Measurements from ENCODE around the gene CSNK1A1L. TPM values are rescaled to one million over a fixed set of nuclear protein-coding genes. Genes with fewer than 3 reads are reported as not detected.

CSNK1A1L gene
- polyA plus RNA-seq, 1 donor (not counting 4 experiments of a cell fraction or from before 2014, with no cell fraction given) = not detected

DNA sequence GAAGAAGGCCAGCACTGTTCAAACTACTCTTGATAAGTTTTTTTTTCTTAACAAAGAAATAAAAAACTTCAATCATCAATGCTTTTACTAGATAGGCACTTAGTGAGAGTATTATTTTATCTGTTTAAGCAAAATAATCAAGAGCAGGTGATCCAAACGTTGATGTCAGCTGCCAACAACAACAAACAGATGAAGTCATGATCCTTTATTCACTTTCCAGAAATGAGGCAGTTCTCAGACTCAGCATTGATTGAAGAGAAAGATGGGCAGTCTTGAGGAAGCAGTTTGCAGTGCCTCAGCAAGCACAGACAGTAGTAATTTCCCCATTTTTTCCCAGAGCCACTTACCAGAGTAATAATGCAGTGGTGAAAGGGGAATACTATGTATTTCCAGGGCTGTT is 38.4 kb upstream of the CSNK1A1L start:
- Histone ChIP-seq H3K79me2 (ENCODE audit: control insufficient read depth, insufficient read depth, low read length) (no peaks in the 10 kb centered on the region), H2AFZ (ENCODE audit: control insufficient read depth, low read length) (no peak overlapping the region), H3K4me2 (ENCODE audit: control insufficient read depth, extremely low read depth, insufficient read depth, low read depth, low read length) (no peak overlapping the region), H3K9ac (ENCODE audit: control insufficient read depth, extremely low read depth, insufficient read depth, low read length) (no peak overlapping the region), H3K9me1 (ENCODE audit: control insufficient read depth, extremely low read depth, insufficient read depth, low read length) (no peaks in the 10 kb centered on the region), H3K4me3 (ENCODE audit: control insufficient read depth in 2 of 3, extremely low read depth in 1 of 3, insufficient read depth in 2 of 3, low read depth in 1 of 3, low read length in 3 of 3) (no peak overlapping the region), H3K27ac (ENCODE audit: control insufficient read depth, insufficient read depth, low read length) (no peak overlapping the region), H3K9me3 (ENCODE audit: control insufficient read depth, low read depth, low read length) (no peaks in the 10 kb centered on the region), H3K4me1 (ENCODE audit: control insufficient read depth, extremely low read depth, insufficient read depth, low read length) (no peaks in the 10 kb centered on the region), H3K27me3 (ENCODE audit: control insufficient read depth, extremely low read depth, insufficient read depth, low read length) (no peaks in the 10 kb centered on the region), H4K20me1 (ENCODE audit: control insufficient read depth, extremely low read depth, insufficient read depth, low read length) (no peaks in the 10 kb centered on the region), H3K36me3 (ENCODE audit: control insufficient read depth in 2 of 2, extremely low read depth in 1 of 2, insufficient read depth in 2 of 2, low read length in 2 of 2) (no peaks in the 10 kb centered on the region)
- FAIRE-seq = no peak
- DNase-seq (ENCODE audit: low read depth, low spot score) = no peak
- dilution Hi-C loops (cut with MboI; ENCODE audit: extremely low pct_ligation_motif_present, low sequenced_read_pairs) = no loop called here
- TF ChIP-seq EZH2 (IDR thresholded peaks at IDR 0.05; ENCODE audit: low read length) = no peak
- TF ChIP-seq, protein P1, sequence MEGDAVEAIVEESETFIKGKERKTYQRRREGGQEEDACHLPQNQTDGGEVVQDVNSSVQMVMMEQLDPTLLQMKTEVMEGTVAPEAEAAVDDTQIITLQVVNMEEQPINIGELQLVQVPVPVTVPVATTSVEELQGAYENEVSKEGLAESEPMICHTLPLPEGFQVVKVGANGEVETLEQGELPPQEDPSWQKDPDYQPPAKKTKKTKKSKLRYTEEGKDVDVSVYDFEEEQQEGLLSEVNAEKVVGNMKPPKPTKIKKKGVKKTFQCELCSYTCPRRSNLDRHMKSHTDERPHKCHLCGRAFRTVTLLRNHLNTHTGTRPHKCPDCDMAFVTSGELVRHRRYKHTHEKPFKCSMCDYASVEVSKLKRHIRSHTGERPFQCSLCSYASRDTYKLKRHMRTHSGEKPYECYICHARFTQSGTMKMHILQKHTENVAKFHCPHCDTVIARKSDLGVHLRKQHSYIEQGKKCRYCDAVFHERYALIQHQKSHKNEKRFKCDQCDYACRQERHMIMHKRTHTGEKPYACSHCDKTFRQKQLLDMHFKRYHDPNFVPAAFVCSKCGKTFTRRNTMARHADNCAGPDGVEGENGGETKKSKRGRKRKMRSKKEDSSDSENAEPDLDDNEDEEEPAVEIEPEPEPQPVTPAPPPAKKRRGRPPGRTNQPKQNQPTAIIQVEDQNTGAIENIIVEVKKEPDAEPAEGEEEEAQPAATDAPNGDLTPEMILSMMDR (optimal IDR thresholded peaks at IDR 0.05 in 1 of 3, IDR thresholded peaks at IDR 0.05 in 1 of 3, conservative IDR thresholded peaks at IDR 0.05 in 1 of 3; ENCODE audit: extremely low read depth in 1 of 3, insufficient read depth in 2 of 3, low read length in 3 of 3) = no peak

DNA sequence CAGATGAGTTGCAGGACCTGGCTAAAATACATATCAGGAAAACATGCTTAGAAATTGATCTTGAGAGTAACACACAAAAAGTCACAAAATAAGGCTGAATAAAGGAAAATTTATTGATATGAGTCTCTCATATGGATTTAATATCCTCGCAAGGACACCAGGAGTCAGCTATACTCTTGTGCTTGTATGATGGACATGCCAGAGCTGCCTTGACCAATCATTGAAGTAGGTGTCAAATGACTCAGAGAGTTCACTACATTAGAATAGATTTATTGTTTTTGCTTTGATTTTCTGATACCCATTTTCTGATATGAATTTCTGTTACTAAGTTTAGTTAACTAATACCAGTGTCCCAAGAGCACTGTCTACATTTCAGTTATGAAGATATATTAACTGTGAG is 37.4 kb upstream of the CSNK1A1L start:
- H3K4me2 ChIP-seq (ENCODE audit: control insufficient read depth, extremely low read depth, insufficient read depth, low read depth, low read length) = no peak overlapping the region
- no peaks in the 10 kb centered on the region for H3K9me3 ChIP-seq (ENCODE audit: control insufficient read depth, low read depth, low read length)
- H3K4me1 ChIP-seq (ENCODE audit: control insufficient read depth, extremely low read depth, insufficient read depth, low read length) = no peaks in the 10 kb centered on the region
- dilution Hi-C loops (cut with MboI; ENCODE audit: extremely low pct_ligation_motif_present, low sequenced_read_pairs) = no loop called here
- no peak overlapping the region for H3K4me3 ChIP-seq (ENCODE audit: control insufficient read depth in 2 of 3, extremely low read depth in 1 of 3, insufficient read depth in 2 of 3, low read depth in 1 of 3, low read length in 3 of 3)
- DNase-seq (ENCODE audit: low read depth, low spot score) = no peak
- no peak for TF ChIP-seq EZH2 (IDR thresholded peaks at IDR 0.05; ENCODE audit: low read length)
- TF ChIP-seq, protein P1 (optimal IDR thresholded peaks at IDR 0.05 in 1 of 3, IDR thresholded peaks at IDR 0.05 in 1 of 3, conservative IDR thresholded peaks at IDR 0.05 in 1 of 3; ENCODE audit: extremely low read depth in 1 of 3, insufficient read depth in 2 of 3, low read length in 3 of 3) = no peak
- no peak for FAIRE-seq
- H3K27me3 ChIP-seq (ENCODE audit: control insufficient read depth, extremely low read depth, insufficient read depth, low read length) = no peaks in the 10 kb centered on the region
- no peaks in the 10 kb centered on the region for H3K9me1 ChIP-seq (ENCODE audit: control insufficient read depth, extremely low read depth, insufficient read depth, low read length)
- no peak overlapping the region for H3K27ac ChIP-seq (ENCODE audit: control insufficient read depth, insufficient read depth, low read length)
- H4K20me1 ChIP-seq (ENCODE audit: control insufficient read depth, extremely low read depth, insufficient read depth, low read length) = no peaks in the 10 kb centered on the region
- no peaks in the 10 kb centered on the region for H3K36me3 ChIP-seq (ENCODE audit: control insufficient read depth in 2 of 2, extremely low read depth in 1 of 2, insufficient read depth in 2 of 2, low read length in 2 of 2)
- no peak overlapping the region for H2AFZ ChIP-seq (ENCODE audit: control insufficient read depth, low read length)
- no peak overlapping the region for H3K9ac ChIP-seq (ENCODE audit: control insufficient read depth, extremely low read depth, insufficient read depth, low read length)
- no peaks in the 10 kb centered on the region for H3K79me2 ChIP-seq (ENCODE audit: control insufficient read depth, insufficient read depth, low read length)

Data from keratinocyte (primary cell).